C4-2B (cell line): ENCODE measurements around the gene CHTF18.
"Not testable (repeated sequence)": the region's sequence is repeated elsewhere in the genome, so short reads cannot be mapped to it uniquely, and the experiment has no call there.

ENCODE experiments used
- H3K27ac ChIP-seq: fragments of 450-650 bp; 2 replicates; pipeline ENCODE4 v1.5.1; 2017
- ZFX ChIP-seq: fragments of 450-650 bp; IDR thresholded peaks from 2 replicates; pipeline ENCODE4 v1.6.1; 2017
- TF ChIP-seq, protein P1 (sequence below): fragments of 450-650 bp; conservative IDR thresholded peaks from 2 replicates; pipeline ENCODE4 v1.5.1; 2017; ENCODE audit warnings: mild to moderate bottlenecking

The CHTF18 gene

DNA sequence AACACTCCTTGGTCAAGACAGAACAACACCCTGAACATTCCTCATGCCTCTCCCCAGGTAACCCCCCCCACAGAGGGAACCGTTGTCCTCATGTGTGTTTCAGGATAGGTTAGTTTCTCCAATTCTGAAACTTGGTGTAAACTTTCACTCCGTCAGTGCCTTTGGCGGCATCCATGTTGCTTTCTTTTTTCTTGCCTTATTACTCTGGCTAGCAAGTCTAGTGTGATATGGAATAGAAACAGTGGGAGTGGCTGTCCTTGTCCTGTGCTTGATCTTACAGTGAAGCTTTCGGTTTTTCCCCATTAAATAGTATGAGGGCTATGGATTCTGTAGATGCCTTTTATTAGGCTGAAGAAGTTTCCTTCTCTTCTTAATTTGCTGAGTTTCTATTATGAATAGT, 47.8 kb downstream of the CHTF18 start:
- H3K27ac ChIP-seq: no peak overlapping the region
- TF ChIP-seq ZFX: no peak
- TF ChIP-seq, protein P1, sequence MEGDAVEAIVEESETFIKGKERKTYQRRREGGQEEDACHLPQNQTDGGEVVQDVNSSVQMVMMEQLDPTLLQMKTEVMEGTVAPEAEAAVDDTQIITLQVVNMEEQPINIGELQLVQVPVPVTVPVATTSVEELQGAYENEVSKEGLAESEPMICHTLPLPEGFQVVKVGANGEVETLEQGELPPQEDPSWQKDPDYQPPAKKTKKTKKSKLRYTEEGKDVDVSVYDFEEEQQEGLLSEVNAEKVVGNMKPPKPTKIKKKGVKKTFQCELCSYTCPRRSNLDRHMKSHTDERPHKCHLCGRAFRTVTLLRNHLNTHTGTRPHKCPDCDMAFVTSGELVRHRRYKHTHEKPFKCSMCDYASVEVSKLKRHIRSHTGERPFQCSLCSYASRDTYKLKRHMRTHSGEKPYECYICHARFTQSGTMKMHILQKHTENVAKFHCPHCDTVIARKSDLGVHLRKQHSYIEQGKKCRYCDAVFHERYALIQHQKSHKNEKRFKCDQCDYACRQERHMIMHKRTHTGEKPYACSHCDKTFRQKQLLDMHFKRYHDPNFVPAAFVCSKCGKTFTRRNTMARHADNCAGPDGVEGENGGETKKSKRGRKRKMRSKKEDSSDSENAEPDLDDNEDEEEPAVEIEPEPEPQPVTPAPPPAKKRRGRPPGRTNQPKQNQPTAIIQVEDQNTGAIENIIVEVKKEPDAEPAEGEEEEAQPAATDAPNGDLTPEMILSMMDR: no peak

DNA sequence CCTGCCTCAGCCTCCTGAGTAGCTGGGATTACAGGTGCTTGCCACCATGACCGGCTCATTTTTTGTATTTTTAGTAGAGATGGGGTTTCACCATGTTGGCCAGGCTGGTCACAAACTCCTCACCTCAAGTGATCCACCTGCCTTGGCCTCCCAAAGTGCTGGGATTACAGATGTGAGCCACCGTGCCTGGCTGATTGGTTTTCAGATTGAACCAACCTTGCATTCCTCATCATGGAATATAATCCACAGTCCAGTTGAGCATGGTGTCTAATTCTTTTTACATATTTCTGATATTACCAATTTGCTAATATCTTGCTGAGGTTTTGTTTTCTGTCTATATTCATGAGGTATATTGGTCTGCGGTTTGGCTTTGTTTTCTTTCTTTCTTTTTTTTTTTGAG, 48.4 kb downstream of the CHTF18 start:
- not testable (repeated sequence) for H3K27ac ChIP-seq

GRCh38 chr16:838741-839140, 50.3 kb downstream of the CHTF18 start:
- no peak overlapping the region for H3K27ac ChIP-seq
- TF ChIP-seq, protein P1: no peak
- no peak for TF ChIP-seq ZFX

GRCh38 chr16:839643-840408, 51.4 kb downstream of the CHTF18 start:
- TF ChIP-seq ZFX: no peak
- TF ChIP-seq, protein P1: no peak
- no peak overlapping the region for H3K27ac ChIP-seq

DNA sequence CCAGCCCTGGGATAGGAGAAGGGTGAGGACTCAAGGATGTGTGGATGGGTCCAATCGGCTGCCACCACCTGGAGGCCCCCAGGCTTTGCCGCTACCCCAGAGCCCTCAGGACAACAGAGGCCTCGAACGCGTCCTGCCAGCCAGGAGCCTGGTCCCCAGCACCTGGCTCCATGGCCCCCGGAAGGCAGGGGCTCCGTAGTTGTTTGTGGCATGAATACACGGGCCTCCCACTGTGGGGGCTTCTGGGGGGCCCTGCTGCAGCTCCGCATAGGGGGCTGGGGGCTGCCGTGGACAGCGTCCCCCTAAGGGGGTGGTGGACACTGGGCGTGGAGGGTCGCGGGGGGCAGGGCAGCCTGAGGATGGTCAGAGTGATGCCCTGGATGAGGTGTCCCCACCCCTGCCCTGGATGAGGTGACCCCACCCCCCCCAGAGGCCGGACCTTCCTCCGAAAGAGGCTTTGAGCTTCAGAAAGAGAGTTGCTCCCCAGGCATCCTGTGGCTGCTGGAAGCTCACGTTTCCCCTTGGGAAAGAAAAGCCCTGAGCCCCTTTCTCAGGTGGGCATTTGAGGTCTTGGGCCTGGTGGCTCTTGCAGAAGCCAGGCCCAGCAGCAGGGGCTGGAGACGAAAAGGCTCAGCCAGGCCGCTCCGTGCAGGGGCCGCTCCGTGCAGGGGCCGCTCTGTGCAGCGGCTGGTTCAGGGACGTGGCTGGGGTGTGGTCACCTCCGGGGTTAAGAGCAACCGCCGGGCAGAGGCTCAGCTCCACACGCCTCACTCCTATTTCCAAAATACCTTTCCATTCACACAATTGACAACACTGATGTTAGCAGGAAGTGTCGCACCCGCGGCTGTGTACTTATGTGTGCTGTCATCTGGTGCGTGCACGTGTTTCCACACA, 52.4 kb downstream of the CHTF18 start:
- H3K27ac ChIP-seq: no peak overlapping the region
- TF ChIP-seq ZFX: no peak
- TF ChIP-seq, protein P1: no peak

- H3K27ac ChIP-seq: no peak overlapping the region
- TF ChIP-seq, protein P1: no peak
- no peak for TF ChIP-seq ZFX
Observed at GRCh38 chr16:841455-842060, 53.1 kb downstream of the CHTF18 start.

GRCh38 chr16:842061-842476, 53.6 kb downstream of the CHTF18 start:
- no peak overlapping the region for H3K27ac ChIP-seq
- TF ChIP-seq ZFX: no peak
- TF ChIP-seq, protein P1: no peak
